22Rv1 (cell line): ENCODE data around the gene DLL1.

ENCODE experiments used
- CTCF ChIP-seq: fragments of 450-650 bp; IDR thresholded peaks from 2 replicates; pipeline ENCODE4 v1.5.1; 2017; ENCODE audit warnings: mild to moderate bottlenecking
- ZFX ChIP-seq: fragments of 450-650 bp; IDR thresholded peaks from 2 replicates; pipeline ENCODE4 v1.6.1; 2017; ENCODE audit warnings: antibody characterized with exemption, borderline replicate concordance

GRCh38 chr6:170284126-170284773, 6.6 kb downstream of the DLL1 start:
- TF ChIP-seq CTCF (no peak), ZFX (no peak)
